ENCODE data around the gene RIMBP2.

- TF ChIP-seq CTCF (IDR thresholded peaks at IDR 0.05) (no peak), ZFX (IDR thresholded peaks at IDR 0.05; ENCODE audit: borderline replicate concordance) (no peak)
Measured at GRCh38 chr12:130457215-130457614, 258.9 kb downstream of the RIMBP2 start.
